ENCODE data around the gene FH. TPM values are rescaled to one million over a fixed set of nuclear protein-coding genes. Genes with fewer than 3 reads are reported as not detected.

The FH gene
- total and polyA plus RNA-seq, 2 of the 13 experiments (the other 11 are each of a cell fraction or from before 2014, with no cell fraction given): 39.2 to 152 TPM

DNA sequence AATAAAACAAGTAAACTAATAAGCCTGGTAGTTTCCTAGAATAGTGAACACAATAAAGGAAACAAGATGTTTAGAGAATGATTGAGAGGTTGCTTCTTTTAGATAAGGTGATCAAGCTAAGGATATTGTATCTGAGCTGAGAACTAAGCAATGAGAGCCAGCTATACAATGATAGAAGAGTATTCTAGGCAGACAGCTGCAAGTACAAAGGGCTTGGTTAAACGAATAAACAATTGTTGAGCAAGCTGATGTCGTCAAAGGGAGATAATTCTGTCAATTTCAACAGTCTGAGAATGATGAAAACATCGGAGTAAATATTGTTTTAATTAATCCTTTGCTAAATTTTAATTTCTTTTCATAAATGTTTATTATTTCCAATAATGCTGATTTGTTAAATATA lies 5.5 kb upstream of the FH start:
- H3K4me3 ChIP-seq (replicated peaks in 1 of 3; ENCODE audit: insufficient read depth in 1 of 3, low read depth in 2 of 3, low read length in 3 of 3): no peak overlapping the region
- no peaks in the 10 kb centered on the region for H3K9me3 ChIP-seq (ENCODE audit: low read length)
- CTCF ChIA-PET (ENCODE audit: low intra/inter-chr PET ratio, low total read pairs): no interaction called here
- no peak overlapping the region for H3K9ac ChIP-seq (ENCODE audit: insufficient read depth, low read depth, low read length)
- no peak overlapping the region for H3K27ac ChIP-seq (ENCODE audit: extremely low read length, insufficient read depth, low read length)
- no TSS peak for BruUV-seq (replicated peaks)
- in situ Hi-C loops (cut with HindIII; ENCODE audit: extremely low pct_ligation_motif_present, low pct_unique_long_range_greater_than_20kb): loop anchor here (10.0 to 25.0 kb wide), 2 partner anchors 110 to 462 kb away; partner anchors contain the start of gene MAP1LC3C
- under 1% methylated on average over 3 of the region's 3 CpGs for WGBS (ENCODE audit: low lambda C conversion rate)
- DNase-seq (ENCODE audit: low spot score): no peak
- no peak for FAIRE-seq
- TF ChIP-seq PCBP1 (IDR thresholded peaks at IDR 0.05; ENCODE audit: borderline replicate concordance, low read depth, low read length): no peak
- no peak for TF ChIP-seq HDAC1 (CRISPR knock-in tag; IDR thresholded peaks at IDR 0.05)
- no peak for TF ChIP-seq GPN1 (CRISPR knock-in tag; IDR thresholded peaks at IDR 0.05; ENCODE audit: borderline replicate concordance)
- no peak for TF ChIP-seq ZC3H4 (CRISPR knock-in tag; IDR thresholded peaks at IDR 0.05; ENCODE audit: borderline replicate concordance)
- TF ChIP-seq PCBP2 (optimal IDR thresholded peaks at IDR 0.05; ENCODE audit: low read depth, low read length, poor library complexity, severe bottlenecking): no peak
- TF ChIP-seq, protein P1, sequence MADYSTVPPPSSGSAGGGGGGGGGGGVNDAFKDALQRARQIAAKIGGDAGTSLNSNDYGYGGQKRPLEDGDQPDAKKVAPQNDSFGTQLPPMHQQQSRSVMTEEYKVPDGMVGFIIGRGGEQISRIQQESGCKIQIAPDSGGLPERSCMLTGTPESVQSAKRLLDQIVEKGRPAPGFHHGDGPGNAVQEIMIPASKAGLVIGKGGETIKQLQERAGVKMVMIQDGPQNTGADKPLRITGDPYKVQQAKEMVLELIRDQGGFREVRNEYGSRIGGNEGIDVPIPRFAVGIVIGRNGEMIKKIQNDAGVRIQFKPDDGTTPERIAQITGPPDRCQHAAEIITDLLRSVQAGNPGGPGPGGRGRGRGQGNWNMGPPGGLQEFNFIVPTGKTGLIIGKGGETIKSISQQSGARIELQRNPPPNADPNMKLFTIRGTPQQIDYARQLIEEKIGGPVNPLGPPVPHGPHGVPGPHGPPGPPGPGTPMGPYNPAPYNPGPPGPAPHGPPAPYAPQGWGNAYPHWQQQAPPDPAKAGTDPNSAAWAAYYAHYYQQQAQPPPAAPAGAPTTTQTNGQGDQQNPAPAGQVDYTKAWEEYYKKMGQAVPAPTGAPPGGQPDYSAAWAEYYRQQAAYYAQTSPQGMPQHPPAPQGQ (CRISPR knock-in tag; IDR thresholded peaks at IDR 0.05; ENCODE audit: borderline replicate concordance): no peak
- TF ChIP-seq ZNF713 (CRISPR knock-in tag; IDR thresholded peaks at IDR 0.05): no peak
- no peak for TF ChIP-seq FIP1L1 (IDR thresholded peaks at IDR 0.05; ENCODE audit: borderline replicate concordance, insufficient read depth, low read depth, low read length)
- TF ChIP-seq, protein P2, sequence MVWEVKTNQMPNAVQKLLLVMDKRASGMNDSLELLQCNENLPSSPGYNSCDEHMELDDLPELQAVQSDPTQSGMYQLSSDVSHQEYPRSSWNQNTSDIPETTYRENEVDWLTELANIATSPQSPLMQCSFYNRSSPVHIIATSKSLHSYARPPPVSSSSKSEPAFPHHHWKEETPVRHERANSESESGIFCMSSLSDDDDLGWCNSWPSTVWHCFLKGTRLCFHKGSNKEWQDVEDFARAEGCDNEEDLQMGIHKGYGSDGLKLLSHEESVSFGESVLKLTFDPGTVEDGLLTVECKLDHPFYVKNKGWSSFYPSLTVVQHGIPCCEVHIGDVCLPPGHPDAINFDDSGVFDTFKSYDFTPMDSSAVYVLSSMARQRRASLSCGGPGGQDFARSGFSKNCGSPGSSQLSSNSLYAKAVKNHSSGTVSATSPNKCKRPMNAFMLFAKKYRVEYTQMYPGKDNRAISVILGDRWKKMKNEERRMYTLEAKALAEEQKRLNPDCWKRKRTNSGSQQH (CRISPR knock-in tag; IDR thresholded peaks at IDR 0.05; ENCODE audit: low read depth): no peak
- TF ChIP-seq ZNF20 (CRISPR knock-in tag; IDR thresholded peaks at IDR 0.05): no peak
- no peak for TF ChIP-seq PHF5A (CRISPR knock-in tag; IDR thresholded peaks at IDR 0.05; ENCODE audit: low read depth, unreplicated experiment)
- TF ChIP-seq ZSCAN20 (CRISPR knock-in tag; IDR thresholded peaks at IDR 0.05; ENCODE audit: borderline replicate concordance): no peak
- TF ChIP-seq, protein P3, sequence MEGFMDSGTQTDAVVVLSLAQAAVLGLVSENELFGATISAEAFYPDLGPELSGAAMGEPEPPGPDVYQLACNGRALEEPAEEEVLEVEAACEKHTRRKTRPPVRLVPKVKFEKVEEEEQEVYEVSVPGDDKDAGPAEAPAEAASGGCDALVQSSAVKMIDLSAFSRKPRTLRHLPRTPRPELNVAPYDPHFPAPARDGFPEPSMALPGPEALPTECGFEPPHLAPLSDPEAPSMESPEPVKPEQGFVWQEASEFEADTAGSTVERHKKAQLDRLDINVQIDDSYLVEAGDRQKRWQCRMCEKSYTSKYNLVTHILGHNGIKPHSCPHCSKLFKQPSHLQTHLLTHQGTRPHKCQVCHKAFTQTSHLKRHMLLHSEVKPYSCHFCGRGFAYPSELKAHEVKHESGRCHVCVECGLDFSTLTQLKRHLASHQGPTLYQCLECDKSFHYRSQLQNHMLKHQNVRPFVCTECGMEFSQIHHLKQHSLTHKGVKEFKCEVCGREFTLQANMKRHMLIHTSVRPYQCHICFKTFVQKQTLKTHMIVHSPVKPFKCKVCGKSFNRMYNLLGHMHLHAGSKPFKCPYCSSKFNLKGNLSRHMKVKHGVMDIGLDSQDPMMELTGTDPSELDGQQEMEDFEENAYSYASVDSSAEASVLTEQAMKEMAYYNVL (CRISPR knock-in tag; IDR thresholded peaks at IDR 0.05; ENCODE audit: borderline replicate concordance): no peak
- no peak for TF ChIP-seq GTF3A (CRISPR knock-in tag; conservative IDR thresholded peaks at IDR 0.05)
- TF ChIP-seq ZBTB38 (CRISPR knock-in tag; IDR thresholded peaks at IDR 0.05): no peak
- no peak overlapping the region for H2AFZ ChIP-seq (ENCODE audit: low read length)
- POLR2A ChIA-PET: no interaction called here
- intact Hi-C loops (cut with micrococcal nuclease; ENCODE audit: unreplicated experiment): no loop called here
- no peak for ATAC-seq
- H3K4me2 ChIP-seq (ENCODE audit: low read depth, low read length): no peak overlapping the region
- no peaks in the 10 kb centered on the region for H3K27me3 ChIP-seq (ENCODE audit: control insufficient read depth in 1 of 2, insufficient read depth in 2 of 2, low read length in 2 of 2)
- no peaks in the 10 kb centered on the region for H3K36me3 ChIP-seq (replicated peaks in 1 of 2; ENCODE audit: control insufficient read depth in 1 of 2, insufficient read depth in 2 of 2, low read length in 2 of 2)
- H3K4me1 ChIP-seq (ENCODE audit: insufficient read depth, low read length): peaks cover 9% of the 10 kb centered on the region
- no peaks in the 10 kb centered on the region for H3K79me2 ChIP-seq (ENCODE audit: insufficient read depth, low read length)
- no peaks in the 10 kb centered on the region for H4K20me1 ChIP-seq (ENCODE audit: insufficient read depth, low read length)
